B cell (primary cell): ENCODE results near the gene SPATA2. TPM values are rescaled to one million over a fixed set of nuclear protein-coding genes. Genes with fewer than 3 reads are reported as not detected.

ENCODE experiments used
- ATAC-seq: fragments of 200-7000 bp; cut with Tn5 transposase; one replicate; pipeline ENCODE4 v1.10.0; 2021; ENCODE audit warnings: low read depth, mild to moderate bottlenecking, moderate number of reproducible peaks, moderate library complexity
- CTCF ChIA-PET: fragments of 350-600 bp; sonication (Branson Sonifier 250); formaldehyde crosslinking; loops from one replicate; lab custom pipeline; 2021; ENCODE audit warnings: antibody characterized with exemption, inconsistent platforms; lab: Charles Lee
- POLR2A ChIA-PET: fragments of 350-600 bp; sonication (Branson Sonifier 250); formaldehyde crosslinking; loops from one replicate; lab custom pipeline; 2021; ENCODE audit warnings: antibody characterized with exemption; lab: Charles Lee
- DNase-seq: peaks from one replicate; pipeline ENCODE4 v3.0.0; 2013
- H2AFZ ChIP-seq: 2 replicates; pipeline ENCODE4 v1.6.1; 2012; ENCODE audit warnings: mild to moderate bottlenecking, low read depth, low read length; ENCODE audit not compliant: insufficient read depth, poor library complexity, severe bottlenecking
- H3K27ac ChIP-seq, 2 donors: 1 replicate in 1 of 2; 2 replicates in 1 of 2; pipeline ENCODE4 v1.5.1; 2012 to 2013; ENCODE audit warnings: low read length in 2 of 2, mild to moderate bottlenecking in 2 of 2, moderate library complexity in 1 of 2
- H3K27me3 ChIP-seq, 4 experiments: fragments of 200-600 bp in 1 of 4; sonication (generic) in 1 of 4; replicated peaks in 1 of 4; 1 replicate in 2 of 4; 2 replicates in 2 of 4; pipeline versions ENCODE4 v1.6.1 to v1.7.0; 2013 to 2016; ENCODE audit warnings: low read length in 3 of 4, mild to moderate bottlenecking in 2 of 4, mixed read lengths in 1 of 4, moderate library complexity in 1 of 4; ENCODE audit not compliant: insufficient read depth in 4 of 4, control insufficient read depth in 3 of 4; ENCODE audit errors: control extremely low read depth in 1 of 4
- H3K36me3 ChIP-seq, 2 experiments: replicated peaks in 1 of 2; 1 replicate in 1 of 2; 2 replicates in 1 of 2; pipeline versions ENCODE4 v1.6.1 to v1.7.1; 2013; ENCODE audit warnings: low read length in 1 of 2; ENCODE audit not compliant: insufficient read depth in 2 of 2, control insufficient read depth in 1 of 2; ENCODE audit errors: control extremely low read depth in 1 of 2, extremely low read depth in 1 of 2
- H3K4me1 ChIP-seq, 2 donors: fragments of 200-600 bp in 1 of 2; sonication (generic) in 1 of 2; 1 replicate in 1 of 2; 2 replicates in 1 of 2; pipeline versions ENCODE4 v1.5.1 to v1.6.1; 2013 to 2017; ENCODE audit warnings: low read length in 2 of 2; ENCODE audit not compliant: control insufficient read depth in 2 of 2, insufficient read depth in 2 of 2
- H3K4me2 ChIP-seq: replicated peaks from 2 replicates; pipeline ENCODE3; 2012; ENCODE audit warnings: mild to moderate bottlenecking, low read depth, low read length; ENCODE audit not compliant: poor library complexity, severe bottlenecking
- H3K4me3 ChIP-seq, 5 experiments: fragments of 200-600 bp in 1 of 5; sonication (generic) in 1 of 5; 1 replicate in 3 of 5; 2 replicates in 2 of 5; pipeline versions ENCODE4 v1.5.1 to v1.7.0; 2011 to 2016; ENCODE audit warnings: low read length in 4 of 5, mild to moderate bottlenecking in 4 of 5, low read depth in 2 of 5, control low read depth in 1 of 5, moderate library complexity in 1 of 5; ENCODE audit not compliant: insufficient read depth in 1 of 5; ENCODE audit errors: control extremely low read depth in 1 of 5, extremely low read depth in 1 of 5
- H3K79me2 ChIP-seq: fragments of 200-600 bp; sonication (generic); one replicate; pipeline ENCODE4 v1.6.0; 2016; ENCODE audit warnings: low read length; ENCODE audit not compliant: control insufficient read depth, insufficient read depth
- H3K9ac ChIP-seq: fragments of 200-600 bp; sonication (generic); 2 replicates; pipeline ENCODE4 v1.6.1; 2017; ENCODE audit warnings: mild to moderate bottlenecking, low read length, moderate library complexity
- H3K9me3 ChIP-seq, 3 donors: one replicate each; pipeline versions ENCODE4 v1.6.1 to v1.7.1; 2013; ENCODE audit warnings: low read length in 2 of 3; ENCODE audit not compliant: control insufficient read depth in 2 of 3, insufficient read depth in 1 of 3; ENCODE audit errors: control extremely low read depth in 1 of 3
- H4K20me1 ChIP-seq: 2 replicates; pipeline ENCODE4 v1.6.0; 2012; ENCODE audit warnings: mild to moderate bottlenecking, low read length; ENCODE audit not compliant: insufficient read depth, control insufficient read depth, poor library complexity, severe bottlenecking
- H3K27ac Mint-ChIP-seq: one replicate; pipeline ENCODE4 v1.8.0; 2021; ENCODE audit warnings: mixed read lengths
- H3K27me3 Mint-ChIP-seq: one replicate; pipeline ENCODE4 v1.8.0; 2021; ENCODE audit warnings: mixed read lengths
- H3K4me1 Mint-ChIP-seq: one replicate; pipeline ENCODE4 v1.8.0; 2021; ENCODE audit warnings: mixed read lengths
- H3K4me3 Mint-ChIP-seq: one replicate; pipeline ENCODE4 v1.8.0; 2021; ENCODE audit warnings: mixed read lengths
- H3K9me3 Mint-ChIP-seq: one replicate; pipeline ENCODE4 v1.8.0; 2022; ENCODE audit warnings: mixed read lengths; ENCODE audit not compliant: insufficient read depth
- EZH2 ChIP-seq: IDR thresholded peaks from 2 replicates; pipeline ENCODE4 v1.6.1; 2012; ENCODE audit warnings: borderline replicate concordance, low read depth, mild to moderate bottlenecking, moderate library complexity, low read length; ENCODE audit not compliant: insufficient read depth, poor library complexity, severe bottlenecking
- WGBS: methylation state at CpG from one replicate; pipeline ENCODE4 v1.1.5; 2013; ENCODE audit warnings: missing lambda C conversion rate; ENCODE audit not compliant: insufficient coverage; 5-methylcytosine and 5-hydroxymethylcytosine counted together
- intact Hi-C: fragments of 100-400 bp; cut with micrococcal nuclease; formaldehyde crosslinking; loops from one replicate; pipeline ENCODE4 v1.10.0; 2022
- polyA plus RNA-seq: library from polyadenylated mRNA; depleted of rRNA; stranded (reverse); fragments of >200 nt; gene quantifications from 2 replicates; pipeline ENCODE4 v1.2.3, GENCODE V29; 2012
- total RNA-seq, 2 donors: library from RNA; stranded (reverse); fragments of 120-200 nt in 1 of 2; gene quantifications; 1 replicate in 1 of 2; 2 replicates in 1 of 2; pipeline versions ENCODE4 v1.2.3 to v1.2.4, GENCODE V29; 2013 to 2022
- TF ChIP-seq, protein P1 (sequence below): fragments of 200-600 bp; IDR thresholded peaks from one replicate; pipeline ENCODE4 v1.8.0; 2022; ENCODE audit warnings: antibody characterized with exemption, mild to moderate bottlenecking

SPATA2 gene
- total and polyA plus RNA-seq, 2 donors (not counting 1 experiment from before 2014, with no cell fraction given), result 10.7 to 20.0 TPM

DNA sequence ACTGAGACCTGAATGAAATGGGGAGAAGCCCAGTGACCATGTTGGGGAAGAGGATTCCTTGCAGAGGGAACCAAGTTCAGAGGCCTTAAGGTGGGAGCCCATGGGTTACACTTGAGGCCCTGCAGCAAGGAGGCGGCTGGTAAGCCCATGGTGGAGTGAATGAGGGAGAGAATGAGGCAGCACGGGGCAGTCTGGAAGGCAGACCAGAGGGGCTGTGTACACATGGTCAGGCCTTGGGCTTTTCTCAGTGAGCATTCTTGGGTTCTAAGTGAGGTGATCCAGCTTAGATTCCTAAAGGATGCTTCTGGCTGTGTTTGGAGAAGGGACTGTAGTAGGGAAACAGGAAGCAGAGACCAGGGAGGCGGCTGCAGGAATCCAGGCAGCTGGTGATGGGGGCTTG is 39.8 kb upstream of the SPATA2 start:
- ChIA-PET POLR2A (no interaction called here), CTCF (no interaction called here)
- TF ChIP-seq, protein P1, sequence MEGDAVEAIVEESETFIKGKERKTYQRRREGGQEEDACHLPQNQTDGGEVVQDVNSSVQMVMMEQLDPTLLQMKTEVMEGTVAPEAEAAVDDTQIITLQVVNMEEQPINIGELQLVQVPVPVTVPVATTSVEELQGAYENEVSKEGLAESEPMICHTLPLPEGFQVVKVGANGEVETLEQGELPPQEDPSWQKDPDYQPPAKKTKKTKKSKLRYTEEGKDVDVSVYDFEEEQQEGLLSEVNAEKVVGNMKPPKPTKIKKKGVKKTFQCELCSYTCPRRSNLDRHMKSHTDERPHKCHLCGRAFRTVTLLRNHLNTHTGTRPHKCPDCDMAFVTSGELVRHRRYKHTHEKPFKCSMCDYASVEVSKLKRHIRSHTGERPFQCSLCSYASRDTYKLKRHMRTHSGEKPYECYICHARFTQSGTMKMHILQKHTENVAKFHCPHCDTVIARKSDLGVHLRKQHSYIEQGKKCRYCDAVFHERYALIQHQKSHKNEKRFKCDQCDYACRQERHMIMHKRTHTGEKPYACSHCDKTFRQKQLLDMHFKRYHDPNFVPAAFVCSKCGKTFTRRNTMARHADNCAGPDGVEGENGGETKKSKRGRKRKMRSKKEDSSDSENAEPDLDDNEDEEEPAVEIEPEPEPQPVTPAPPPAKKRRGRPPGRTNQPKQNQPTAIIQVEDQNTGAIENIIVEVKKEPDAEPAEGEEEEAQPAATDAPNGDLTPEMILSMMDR, result no peak
- no peak for TF ChIP-seq EZH2
- Histone ChIP-seq H3K4me2 (no peak overlapping the region), H3K27me3 (no peaks in the 10 kb centered on the region), H4K20me1 (peaks cover 6% of the 10 kb centered on the region), H3K4me1 (peaks cover 0 to 4% of the 10 kb centered on the region in 2 donors), H3K36me3 (peaks cover 12 to 49% of the 10 kb centered on the region in 2 experiments), H3K27ac (no peak overlapping the region), H3K4me3 (no peak overlapping the region), H3K9me3 (no peaks in the 10 kb centered on the region), H2AFZ (no peak overlapping the region), H3K9ac (no peak overlapping the region), H3K79me2 (no peaks in the 10 kb centered on the region)
- DNase-seq (no peak), ATAC-seq (no peak)
- Mint-ChIP-seq H3K4me3 (no peak overlapping the region), H3K27ac (no peak overlapping the region), H3K4me1 (peaks cover 9% of the 10 kb centered on the region), H3K9me3 (no peaks in the 10 kb centered on the region), H3K27me3 (no peaks in the 10 kb centered on the region)
- 96% methylated on average over 3 of the region's 3 CpGs for WGBS
- intact Hi-C loops, result no loop called here

DNA sequence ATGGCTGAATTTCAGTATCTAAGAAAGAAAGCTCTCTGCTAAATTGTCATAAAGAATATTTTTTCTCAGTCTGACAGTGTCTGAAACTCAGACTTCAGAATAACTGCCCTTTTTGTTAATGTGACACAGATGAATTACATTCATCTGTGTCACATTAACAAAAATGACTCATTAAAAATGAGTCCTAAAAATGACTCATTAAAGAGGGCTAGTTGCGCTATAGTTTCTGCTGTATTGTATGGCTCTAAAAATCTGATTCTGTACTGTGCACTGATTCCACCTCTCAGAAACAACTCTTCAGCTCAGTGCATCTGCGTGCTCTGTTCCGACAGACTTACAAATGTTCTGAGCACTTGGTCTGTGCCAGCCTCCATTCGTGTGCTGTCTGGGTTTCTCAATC is 35.8 kb upstream of the SPATA2 start:
- Mint-ChIP-seq H3K4me3 (no peak overlapping the region), H3K27ac (no peak overlapping the region), H3K4me1 (no peaks in the 10 kb centered on the region), H3K27me3 (no peaks in the 10 kb centered on the region), H3K9me3 (no peaks in the 10 kb centered on the region)
- intact Hi-C loops, result no loop called here
- Histone ChIP-seq H3K4me1 (no peaks in the 10 kb centered on the region), H2AFZ (no peak overlapping the region), H3K36me3 (peaks cover 24 to 78% of the 10 kb centered on the region in 2 experiments), H3K27ac (no peak overlapping the region), H3K4me2 (no peak overlapping the region), H3K9me3 (no peaks in the 10 kb centered on the region), H3K9ac (no peak overlapping the region), H3K4me3 (no peak overlapping the region), H3K27me3 (no peaks in the 10 kb centered on the region), H4K20me1 (peaks cover 18% of the 10 kb centered on the region), H3K79me2 (peaks cover 5% of the 10 kb centered on the region)
- 93% methylated on average over 3 of the region's 4 CpGs for WGBS
- ChIA-PET POLR2A (interaction anchor here (0.5 to 0.9 kb wide), 2 partner anchors 45 to 688 kb away, joined by 3 to 6 read pairs; no protein-coding TSS in a partner anchor), CTCF (no interaction called here)
- DNase-seq (no peak), ATAC-seq (no peak)
- TF ChIP-seq EZH2, result no peak
- TF ChIP-seq, protein P1, result no peak
